ENCODE results near the gene ULK4. TPM values are rescaled to one million over a fixed set of nuclear protein-coding genes. Genes with fewer than 3 reads are reported as not detected.

Gene ULK4
- total and polyA plus RNA-seq, 9 of the 15 experiments (the other 6 are each of a cell fraction or from before 2014, with no cell fraction given) = 3.0 to 5.9 (median 3.5) TPM

DNA sequence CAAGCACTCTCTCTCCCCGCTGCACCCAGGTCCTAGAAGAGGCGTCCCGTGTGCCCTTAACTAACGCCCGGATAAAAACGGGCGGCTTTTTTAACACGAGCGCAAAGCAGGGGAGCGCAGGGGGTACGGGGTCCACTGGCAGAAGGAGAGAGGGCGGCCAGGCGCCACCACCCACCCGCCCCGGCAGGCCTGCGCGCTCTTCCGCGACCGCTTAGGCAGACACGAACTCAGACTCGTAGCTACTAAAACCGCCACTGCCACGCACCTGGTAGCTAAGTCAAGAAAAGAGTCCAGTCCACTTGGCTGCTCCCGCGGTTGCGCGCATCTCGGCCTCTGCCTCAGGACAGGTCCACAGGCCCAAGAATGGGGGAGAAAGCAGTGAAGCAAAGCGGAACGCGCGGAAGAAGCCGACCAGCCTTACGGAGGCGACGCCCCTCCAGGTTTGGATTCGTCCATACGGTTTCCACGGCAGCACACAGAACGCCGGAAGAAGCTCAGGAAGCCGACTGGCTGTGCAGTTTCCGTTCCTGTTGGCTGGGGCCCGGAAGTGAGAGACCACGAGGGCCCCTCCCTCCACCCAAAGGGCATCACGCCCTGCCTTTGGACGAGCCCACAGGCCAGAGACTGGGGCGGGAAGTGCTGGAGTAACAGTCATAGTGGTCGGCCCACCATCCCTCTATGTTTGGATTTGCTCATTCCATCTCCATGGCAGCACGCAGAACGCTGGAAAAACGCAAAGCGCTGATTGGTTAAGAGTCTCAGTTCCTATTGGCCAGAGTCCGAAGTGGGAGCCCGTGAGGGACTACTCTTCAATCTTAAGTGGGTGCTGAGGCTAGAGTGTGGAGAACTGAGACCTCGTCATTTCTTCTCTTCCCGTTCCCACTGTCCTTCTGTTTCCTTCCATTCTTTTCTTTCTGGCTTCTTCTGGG lies at the start of gene ULK4 (continued):
- TF ChIP-seq NR2C1 (IDR thresholded peaks at IDR 0.05) (no peak), NR2C1 (tag; IDR thresholded peaks at IDR 0.05) (no peak), ARID1B (IDR thresholded peaks at IDR 0.05) (no peak; the same call in 1 of the 2 replicates), RFX7 (CRISPR knock-in tag; IDR thresholded peaks at IDR 0.05) (no peak), ZNF785 (CRISPR knock-in tag; IDR thresholded peaks at IDR 0.05) (no peak), HMG20A (CRISPR knock-in tag; conservative IDR thresholded peaks at IDR 0.05) (no peak), ATF1 (CRISPR knock-in tag; IDR thresholded peaks at IDR 0.05) (peak; percentile 54; the same call in 1 of the 2 replicates), ATF1 (tag; IDR thresholded peaks at IDR 0.05) (peak; percentile 90), RBM14 (IDR thresholded peaks at IDR 0.05; ENCODE audit: borderline replicate concordance, insufficient read depth, low read depth, low read length) (no peak), NFYB (IDR thresholded peaks at IDR 0.05; ENCODE audit: extremely low read depth, insufficient read length) (peak; percentile 92), CCNT2 (IDR thresholded peaks at IDR 0.05; ENCODE audit: borderline replicate concordance, extremely low read depth, insufficient read length, low read depth, low read length) (no peak), RUNX1 (IDR thresholded peaks at IDR 0.05; ENCODE audit: low read depth) (no peak), GTF2F1 (IDR thresholded peaks at IDR 0.05; ENCODE audit: low read depth, low read length) (no peak), ZNF589 (CRISPR knock-in tag; IDR thresholded peaks at IDR 0.05; ENCODE audit: low read depth) (no peak), EP400 (IDR thresholded peaks at IDR 0.05) (peak; percentile 69), SNIP1 (IDR thresholded peaks at IDR 0.05; ENCODE audit: low read depth) (no peak), ZNF324 (CRISPR knock-in tag; IDR thresholded peaks at IDR 0.05) (0 out of 2 replicates have a peak, but pooled peaks have one; percentile 15), NRF1 (conservative IDR thresholded peaks at IDR 0.05 in 1 of 2, IDR thresholded peaks at IDR 0.05 in 1 of 2) (peak; percentile 89 to 91), KLF13 (tag; IDR thresholded peaks at IDR 0.05; ENCODE audit: borderline replicate concordance, low read depth) (peak; percentile 73)
- TF ChIP-seq, protein P1, sequence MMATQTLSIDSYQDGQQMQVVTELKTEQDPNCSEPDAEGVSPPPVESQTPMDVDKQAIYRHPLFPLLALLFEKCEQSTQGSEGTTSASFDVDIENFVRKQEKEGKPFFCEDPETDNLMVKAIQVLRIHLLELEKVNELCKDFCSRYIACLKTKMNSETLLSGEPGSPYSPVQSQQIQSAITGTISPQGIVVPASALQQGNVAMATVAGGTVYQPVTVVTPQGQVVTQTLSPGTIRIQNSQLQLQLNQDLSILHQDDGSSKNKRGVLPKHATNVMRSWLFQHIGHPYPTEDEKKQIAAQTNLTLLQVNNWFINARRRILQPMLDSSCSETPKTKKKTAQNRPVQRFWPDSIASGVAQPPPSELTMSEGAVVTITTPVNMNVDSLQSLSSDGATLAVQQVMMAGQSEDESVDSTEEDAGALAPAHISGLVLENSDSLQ (IDR thresholded peaks at IDR 0.05) = peak; percentile 33; the same call in 1 of the 2 replicates
- TF ChIP-seq, protein P2, sequence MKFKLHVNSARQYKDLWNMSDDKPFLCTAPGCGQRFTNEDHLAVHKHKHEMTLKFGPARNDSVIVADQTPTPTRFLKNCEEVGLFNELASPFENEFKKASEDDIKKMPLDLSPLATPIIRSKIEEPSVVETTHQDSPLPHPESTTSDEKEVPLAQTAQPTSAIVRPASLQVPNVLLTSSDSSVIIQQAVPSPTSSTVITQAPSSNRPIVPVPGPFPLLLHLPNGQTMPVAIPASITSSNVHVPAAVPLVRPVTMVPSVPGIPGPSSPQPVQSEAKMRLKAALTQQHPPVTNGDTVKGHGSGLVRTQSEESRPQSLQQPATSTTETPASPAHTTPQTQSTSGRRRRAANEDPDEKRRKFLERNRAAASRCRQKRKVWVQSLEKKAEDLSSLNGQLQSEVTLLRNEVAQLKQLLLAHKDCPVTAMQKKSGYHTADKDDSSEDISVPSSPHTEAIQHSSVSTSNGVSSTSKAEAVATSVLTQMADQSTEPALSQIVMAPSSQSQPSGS (CRISPR knock-in tag; IDR thresholded peaks at IDR 0.05) = no peak
- TF ChIP-seq, protein P3, sequence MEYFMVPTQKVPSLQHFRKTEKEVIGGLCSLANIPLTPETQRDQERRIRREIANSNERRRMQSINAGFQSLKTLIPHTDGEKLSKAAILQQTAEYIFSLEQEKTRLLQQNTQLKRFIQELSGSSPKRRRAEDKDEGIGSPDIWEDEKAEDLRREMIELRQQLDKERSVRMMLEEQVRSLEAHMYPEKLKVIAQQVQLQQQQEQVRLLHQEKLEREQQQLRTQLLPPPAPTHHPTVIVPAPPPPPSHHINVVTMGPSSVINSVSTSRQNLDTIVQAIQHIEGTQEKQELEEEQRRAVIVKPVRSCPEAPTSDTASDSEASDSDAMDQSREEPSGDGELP (CRISPR knock-in tag; IDR thresholded peaks at IDR 0.05; ENCODE audit: borderline replicate concordance) = peak; percentile 89
- TF ChIP-seq, protein P4, sequence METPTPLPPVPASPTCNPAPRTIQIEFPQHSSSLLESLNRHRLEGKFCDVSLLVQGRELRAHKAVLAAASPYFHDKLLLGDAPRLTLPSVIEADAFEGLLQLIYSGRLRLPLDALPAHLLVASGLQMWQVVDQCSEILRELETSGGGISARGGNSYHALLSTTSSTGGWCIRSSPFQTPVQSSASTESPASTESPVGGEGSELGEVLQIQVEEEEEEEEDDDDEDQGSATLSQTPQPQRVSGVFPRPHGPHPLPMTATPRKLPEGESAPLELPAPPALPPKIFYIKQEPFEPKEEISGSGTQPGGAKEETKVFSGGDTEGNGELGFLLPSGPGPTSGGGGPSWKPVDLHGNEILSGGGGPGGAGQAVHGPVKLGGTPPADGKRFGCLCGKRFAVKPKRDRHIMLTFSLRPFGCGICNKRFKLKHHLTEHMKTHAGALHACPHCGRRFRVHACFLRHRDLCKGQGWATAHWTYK (CRISPR knock-in tag; IDR thresholded peaks at IDR 0.05) = no peak
- TF ChIP-seq, protein P5, sequence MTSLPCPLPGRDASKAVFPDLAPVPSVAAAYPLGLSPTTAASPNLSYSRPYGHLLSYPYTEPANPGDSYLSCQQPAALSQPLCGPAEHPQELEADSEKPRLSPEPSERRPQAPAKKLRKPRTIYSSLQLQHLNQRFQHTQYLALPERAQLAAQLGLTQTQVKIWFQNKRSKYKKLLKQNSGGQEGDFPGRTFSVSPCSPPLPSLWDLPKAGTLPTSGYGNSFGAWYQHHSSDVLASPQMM (CRISPR knock-in tag; IDR thresholded peaks at IDR 0.05) = no peak

Data from K562 (cell line).